Measurements from ENCODE around the gene AKT1S1. TPM values are rescaled to one million over a fixed set of nuclear protein-coding genes. Genes with fewer than 3 reads are reported as not detected.
A peak's percentile ranks its signal among the peaks of the same experiment; 100 is the strongest.

AKT1S1 gene
- total and polyA plus RNA-seq, 2 donors (not counting 3 experiments of a cell fraction or from before 2014, with no cell fraction given), result 64.2 to 68.3 TPM

DNA sequence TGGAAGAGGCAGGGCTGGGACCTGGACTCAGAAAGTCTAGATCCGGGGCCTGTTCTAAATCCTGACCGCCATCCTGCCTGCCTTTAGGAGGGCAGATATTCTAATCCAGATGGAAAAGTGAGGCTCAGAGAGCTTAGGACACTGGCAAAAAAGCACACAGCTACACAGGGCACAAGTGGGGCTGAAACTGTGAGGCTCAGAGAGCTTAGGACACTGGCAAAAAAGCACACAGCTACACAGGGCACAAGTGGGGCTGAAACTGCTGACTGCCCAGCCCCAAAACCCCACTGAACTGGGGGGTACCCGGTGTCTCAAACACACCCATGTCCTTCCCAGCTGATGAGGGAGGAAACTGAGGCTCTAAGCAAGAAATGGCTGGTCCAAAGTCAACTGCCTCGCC, 2.0 kb downstream of the AKT1S1 start:
- BruUV-seq (replicated peaks), result no TSS peak
- DNase-seq (ENCODE audit: low read depth, low spot score) (no peak), FAIRE-seq (no peak)
- CTCF ChIA-PET, result no interaction called here
- no peaks in the 10 kb centered on the region for H3K27me3 ChIP-seq (ENCODE audit: control insufficient read depth in 2 of 2, insufficient read depth in 2 of 2, low read length in 2 of 2)
- intact Hi-C loops (cut with micrococcal nuclease) (loop anchor here (5.0 kb wide), 1 partner anchor 423 kb away; the partner anchor contains the start of genes ALDH16A1 and PIH1D1), dilution Hi-C loops (cut with MboI; ENCODE audit: extremely low pct_ligation_motif_present, low sequenced_read_pairs) (no loop called here)
- H3K9ac ChIP-seq (replicated peaks; ENCODE audit: extremely low read depth, insufficient read depth, low read length), result peak overlapping the region; percentile 91
- H2AFZ ChIP-seq (ENCODE audit: low read depth, low read length), result no peak overlapping the region
- no peaks in the 10 kb centered on the region for H3K9me1 ChIP-seq (replicated peaks; ENCODE audit: control insufficient read depth, extremely low read depth, insufficient read depth, low read length)
- peaks cover 0 to 11% of the 10 kb centered on the region in 2 experiments for H3K36me3 ChIP-seq (ENCODE audit: control insufficient read depth in 2 of 2, extremely low read depth in 1 of 2, insufficient read depth in 2 of 2, low read length in 2 of 2)
- H3K27ac ChIP-seq (ENCODE audit: insufficient read depth, low read depth, low read length), result no peak overlapping the region
- H3K4me2 ChIP-seq (ENCODE audit: insufficient read depth, low read length), result peak overlapping the region; percentile 81
- no peaks in the 10 kb centered on the region for H3K9me3 ChIP-seq (replicated peaks; ENCODE audit: control insufficient read depth, insufficient read depth, low read length)
- POLR2A ChIA-PET, result no interaction called here
- H4K20me1 ChIP-seq (replicated peaks; ENCODE audit: control insufficient read depth, extremely low read depth, insufficient read depth, low read length), result no peaks in the 10 kb centered on the region
- peaks cover 16% of the 10 kb centered on the region for H3K4me1 ChIP-seq (ENCODE audit: control insufficient read depth, extremely low read depth, insufficient read depth, low read length)
- peak overlapping the region in 2 of 3 experiments; percentile 70 to 81 for H3K4me3 ChIP-seq (replicated peaks in 1 of 3; ENCODE audit: insufficient read depth in 1 of 3, low read depth in 1 of 3, low read length in 3 of 3)
- H3K79me2 ChIP-seq (ENCODE audit: control insufficient read depth, insufficient read depth, low read length), result peaks cover 18% of the 10 kb centered on the region
- TF ChIP-seq, protein P1, sequence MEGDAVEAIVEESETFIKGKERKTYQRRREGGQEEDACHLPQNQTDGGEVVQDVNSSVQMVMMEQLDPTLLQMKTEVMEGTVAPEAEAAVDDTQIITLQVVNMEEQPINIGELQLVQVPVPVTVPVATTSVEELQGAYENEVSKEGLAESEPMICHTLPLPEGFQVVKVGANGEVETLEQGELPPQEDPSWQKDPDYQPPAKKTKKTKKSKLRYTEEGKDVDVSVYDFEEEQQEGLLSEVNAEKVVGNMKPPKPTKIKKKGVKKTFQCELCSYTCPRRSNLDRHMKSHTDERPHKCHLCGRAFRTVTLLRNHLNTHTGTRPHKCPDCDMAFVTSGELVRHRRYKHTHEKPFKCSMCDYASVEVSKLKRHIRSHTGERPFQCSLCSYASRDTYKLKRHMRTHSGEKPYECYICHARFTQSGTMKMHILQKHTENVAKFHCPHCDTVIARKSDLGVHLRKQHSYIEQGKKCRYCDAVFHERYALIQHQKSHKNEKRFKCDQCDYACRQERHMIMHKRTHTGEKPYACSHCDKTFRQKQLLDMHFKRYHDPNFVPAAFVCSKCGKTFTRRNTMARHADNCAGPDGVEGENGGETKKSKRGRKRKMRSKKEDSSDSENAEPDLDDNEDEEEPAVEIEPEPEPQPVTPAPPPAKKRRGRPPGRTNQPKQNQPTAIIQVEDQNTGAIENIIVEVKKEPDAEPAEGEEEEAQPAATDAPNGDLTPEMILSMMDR (IDR thresholded peaks at IDR 0.05; ENCODE audit: extremely low read depth in 1 of 2, insufficient read depth in 1 of 2, low read depth in 1 of 2, low read length in 2 of 2), result no peak

DNA sequence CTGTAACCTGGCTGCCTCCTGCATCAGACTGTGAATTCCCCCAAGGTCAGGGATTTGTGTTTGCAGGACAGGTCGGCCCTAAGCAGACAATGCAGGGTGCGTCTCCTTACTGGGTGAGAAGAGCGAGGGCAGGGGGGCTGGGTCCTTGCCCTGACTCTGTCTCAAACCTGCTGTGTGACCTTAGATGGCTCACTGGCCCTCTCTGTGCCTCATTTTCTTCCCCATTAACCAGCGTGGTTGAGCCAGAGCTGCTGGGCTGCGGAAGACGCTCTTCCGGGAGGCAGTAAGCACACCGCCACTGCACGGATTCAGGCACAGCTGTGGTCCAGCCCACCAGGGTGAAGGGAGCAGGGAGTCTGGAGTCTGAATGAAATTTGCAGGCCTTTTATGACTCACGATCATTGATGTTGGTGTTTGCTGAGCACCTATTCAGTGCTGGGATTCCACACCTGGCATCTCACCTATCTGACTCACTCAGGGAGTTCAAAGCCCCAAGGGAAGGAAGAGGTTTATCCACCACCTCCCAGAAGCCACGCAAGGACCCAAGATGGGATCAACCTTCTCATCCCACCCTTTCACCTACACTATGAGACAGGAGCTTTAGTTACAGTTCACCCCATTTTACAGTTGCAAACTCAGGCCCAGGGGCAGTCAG, 2.5 kb downstream of the AKT1S1 start:
- Histone ChIP-seq H3K36me3 (ENCODE audit: control insufficient read depth in 2 of 2, extremely low read depth in 1 of 2, insufficient read depth in 2 of 2, low read length in 2 of 2) (peaks cover 0 to 9% of the 10 kb centered on the region in 2 experiments), H3K4me3 (replicated peaks in 1 of 3; ENCODE audit: insufficient read depth in 1 of 3, low read depth in 1 of 3, low read length in 3 of 3) (no peak overlapping the region), H4K20me1 (replicated peaks; ENCODE audit: control insufficient read depth, extremely low read depth, insufficient read depth, low read length) (no peaks in the 10 kb centered on the region), H3K9ac (replicated peaks; ENCODE audit: extremely low read depth, insufficient read depth, low read length) (no peak overlapping the region), H3K9me1 (replicated peaks; ENCODE audit: control insufficient read depth, extremely low read depth, insufficient read depth, low read length) (no peaks in the 10 kb centered on the region), H3K27me3 (ENCODE audit: control insufficient read depth in 2 of 2, insufficient read depth in 2 of 2, low read length in 2 of 2) (no peaks in the 10 kb centered on the region), H3K4me2 (ENCODE audit: insufficient read depth, low read length) (no peak overlapping the region), H3K79me2 (ENCODE audit: control insufficient read depth, insufficient read depth, low read length) (peaks cover 18% of the 10 kb centered on the region), H3K27ac (ENCODE audit: insufficient read depth, low read depth, low read length) (no peak overlapping the region), H2AFZ (ENCODE audit: low read depth, low read length) (no peak overlapping the region), H3K9me3 (replicated peaks; ENCODE audit: control insufficient read depth, insufficient read depth, low read length) (no peaks in the 10 kb centered on the region), H3K4me1 (ENCODE audit: control insufficient read depth, extremely low read depth, insufficient read depth, low read length) (peaks cover 19% of the 10 kb centered on the region)
- CTCF ChIA-PET, result no interaction called here
- TF ChIP-seq, protein P2, sequence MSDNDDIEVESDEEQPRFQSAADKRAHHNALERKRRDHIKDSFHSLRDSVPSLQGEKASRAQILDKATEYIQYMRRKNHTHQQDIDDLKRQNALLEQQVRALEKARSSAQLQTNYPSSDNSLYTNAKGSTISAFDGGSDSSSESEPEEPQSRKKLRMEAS (IDR thresholded peaks at IDR 0.05; ENCODE audit: insufficient read depth, insufficient read length), result no peak
- no peak for TF ChIP-seq MYC (IDR thresholded peaks at IDR 0.05; ENCODE audit: low read depth, low read length)
- TF ChIP-seq GATA2 (IDR thresholded peaks at IDR 0.05; ENCODE audit: insufficient read depth, insufficient read length, low read depth, low read length), result no peak
- TF ChIP-seq JUN (IDR thresholded peaks at IDR 0.05; ENCODE audit: borderline replicate concordance, insufficient read depth, insufficient read length, low read depth), result no peak
- no peak for TF ChIP-seq POLR2A (IDR thresholded peaks at IDR 0.05; ENCODE audit: low read depth, low read length)
- TF ChIP-seq FOS (IDR thresholded peaks at IDR 0.05; ENCODE audit: borderline replicate concordance, insufficient read depth, low read length), result no peak
- TF ChIP-seq, protein P1 (IDR thresholded peaks at IDR 0.05; ENCODE audit: extremely low read depth in 1 of 2, insufficient read depth in 1 of 2, low read depth in 1 of 2, low read length in 2 of 2), result no peak
- no peak for TF ChIP-seq EZH2 (IDR thresholded peaks at IDR 0.05; ENCODE audit: borderline replicate concordance, low read depth, low read length, severe bottlenecking)
- TF ChIP-seq POLR2AphosphoS5 (IDR thresholded peaks at IDR 0.05; ENCODE audit: insufficient read depth, low read depth, low read length), result no peak
- no TSS peak for BruUV-seq (replicated peaks)
- dilution Hi-C loops (cut with MboI; ENCODE audit: extremely low pct_ligation_motif_present, low sequenced_read_pairs), result no loop called here
- DNase-seq (ENCODE audit: low read depth, low spot score) (no peak), FAIRE-seq (no peak)
- POLR2A ChIA-PET, result no interaction called here
- intact Hi-C loops (cut with micrococcal nuclease), result loop anchor here (5.0 kb wide), 1 partner anchor 422 kb away; the partner anchor contains the start of genes ALDH16A1 and PIH1D1

All from endothelial cell of umbilical vein (primary cell).